OCI-LY3 (cell line): ENCODE results near the gene GIT1.

Experiments
- CTCF ChIP-seq: fragments of 200-600, 300-600 bp; sonication (generic); IDR thresholded peaks from 2 replicates; pipeline ENCODE4 v1.5.1; 2014; ENCODE audit warnings: antibody characterized with exemption, low read length, low read depth
- EZH2phosphoT487 ChIP-seq: fragments of 200-600 bp; shearing (Covaris generic); IDR thresholded peaks from 2 replicates; pipeline ENCODE4 v1.6.1; 2018; ENCODE audit warnings: antibody characterized with exemption, mixed run types, low read depth

GRCh38 chr17:29581583-29582253 is 7.7 kb downstream of the GIT1 start:
- no peak for TF ChIP-seq CTCF
- no peak for TF ChIP-seq EZH2phosphoT487
